WERI-Rb-1 (cell line): ENCODE results near the gene UST.

ENCODE experiments used
- DNase-seq: peaks from one replicate; pipeline ENCODE4 v3.0.0-alpha.2; 2020
- H3K27ac ChIP-seq: fragments of 250-450 bp; sonication (Bioruptor Pico); 2 replicates; pipeline ENCODE4 v1.5.1; 2020; ENCODE audit warnings: mild to moderate bottlenecking, moderate library complexity
- H3K27me3 ChIP-seq: fragments of 250-450 bp; sonication (Bioruptor Pico); 2 replicates; pipeline ENCODE4 v1.5.1; 2021; ENCODE audit warnings: mild to moderate bottlenecking, low read depth, moderate library complexity; ENCODE audit not compliant: insufficient read depth, severe bottlenecking
- H3K36me3 ChIP-seq: fragments of 250-450 bp; sonication (Bioruptor Pico); 2 replicates; pipeline ENCODE4 v1.5.1; 2020; ENCODE audit warnings: mild to moderate bottlenecking, moderate library complexity
- H3K4me3 ChIP-seq: 2 replicates; pipeline ENCODE4 v1.5.1; 2011; ENCODE audit warnings: low read depth, mild to moderate bottlenecking, control low read depth, low read length
- H3K9me3 ChIP-seq: fragments of 250-450 bp; sonication (Bioruptor Pico); 2 replicates; pipeline ENCODE4 v1.5.1; 2021; ENCODE audit warnings: mild to moderate bottlenecking, moderate library complexity; ENCODE audit not compliant: severe bottlenecking
- TF ChIP-seq, protein P1 (sequence below): IDR thresholded peaks from 2 replicates; pipeline ENCODE4 v1.5.1; 2011; ENCODE audit warnings: low read depth, mild to moderate bottlenecking, control low read depth, inconsistent platforms, low read length

Gene UST

DNA sequence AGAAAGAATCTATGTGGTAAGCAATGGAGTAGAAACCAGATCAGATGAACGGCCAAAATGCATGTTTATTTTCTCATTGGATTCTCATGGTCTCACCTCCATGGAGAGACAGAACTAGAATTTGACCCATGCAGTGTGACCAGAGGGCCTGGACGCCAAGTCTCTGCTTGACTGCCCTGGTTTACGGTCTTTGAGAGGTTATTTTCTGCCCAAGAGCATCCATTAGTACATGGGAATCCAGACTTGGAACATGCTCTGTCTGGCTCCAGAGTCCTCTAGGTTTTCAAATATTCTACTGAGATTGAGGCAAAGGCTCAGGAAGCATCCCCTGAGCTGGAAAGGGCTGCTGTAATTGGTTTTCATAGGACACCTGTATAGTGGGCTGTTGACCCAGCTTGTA lies 45.5 kb upstream of the UST start:
- no peak for DNase-seq
- no peak overlapping the region for H3K4me3 ChIP-seq
- TF ChIP-seq, protein P1, sequence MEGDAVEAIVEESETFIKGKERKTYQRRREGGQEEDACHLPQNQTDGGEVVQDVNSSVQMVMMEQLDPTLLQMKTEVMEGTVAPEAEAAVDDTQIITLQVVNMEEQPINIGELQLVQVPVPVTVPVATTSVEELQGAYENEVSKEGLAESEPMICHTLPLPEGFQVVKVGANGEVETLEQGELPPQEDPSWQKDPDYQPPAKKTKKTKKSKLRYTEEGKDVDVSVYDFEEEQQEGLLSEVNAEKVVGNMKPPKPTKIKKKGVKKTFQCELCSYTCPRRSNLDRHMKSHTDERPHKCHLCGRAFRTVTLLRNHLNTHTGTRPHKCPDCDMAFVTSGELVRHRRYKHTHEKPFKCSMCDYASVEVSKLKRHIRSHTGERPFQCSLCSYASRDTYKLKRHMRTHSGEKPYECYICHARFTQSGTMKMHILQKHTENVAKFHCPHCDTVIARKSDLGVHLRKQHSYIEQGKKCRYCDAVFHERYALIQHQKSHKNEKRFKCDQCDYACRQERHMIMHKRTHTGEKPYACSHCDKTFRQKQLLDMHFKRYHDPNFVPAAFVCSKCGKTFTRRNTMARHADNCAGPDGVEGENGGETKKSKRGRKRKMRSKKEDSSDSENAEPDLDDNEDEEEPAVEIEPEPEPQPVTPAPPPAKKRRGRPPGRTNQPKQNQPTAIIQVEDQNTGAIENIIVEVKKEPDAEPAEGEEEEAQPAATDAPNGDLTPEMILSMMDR = no peak
- no peaks in the 10 kb centered on the region for H3K36me3 ChIP-seq
- no peaks in the 10 kb centered on the region for H3K9me3 ChIP-seq
- no peak overlapping the region for H3K27ac ChIP-seq
- H3K27me3 ChIP-seq = no peaks in the 10 kb centered on the region

DNA sequence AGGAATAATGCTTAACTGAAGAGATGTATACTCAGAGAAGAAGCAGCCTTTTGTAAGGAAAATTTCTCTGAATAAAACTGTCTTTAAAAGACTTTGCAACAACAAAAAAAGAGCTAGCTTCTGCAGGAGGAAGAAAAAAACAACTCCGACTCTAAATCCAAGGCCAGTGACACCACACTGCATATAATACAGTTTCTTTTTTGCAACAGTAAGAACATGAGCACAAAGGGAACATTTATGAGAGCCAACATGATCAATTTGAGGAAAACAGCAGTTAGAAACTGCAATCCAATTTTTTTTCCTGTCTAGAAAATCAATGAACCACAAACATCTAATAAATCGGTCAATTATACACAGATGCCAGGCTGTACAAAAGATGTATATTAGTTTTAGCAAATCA lies 42.9 kb upstream of the UST start:
- Histone ChIP-seq H3K27ac (no peak overlapping the region), H3K36me3 (no peaks in the 10 kb centered on the region), H3K9me3 (no peaks in the 10 kb centered on the region), H3K4me3 (no peak overlapping the region), H3K27me3 (no peaks in the 10 kb centered on the region)
- no peak for DNase-seq
- TF ChIP-seq, protein P1 = no peak

DNA sequence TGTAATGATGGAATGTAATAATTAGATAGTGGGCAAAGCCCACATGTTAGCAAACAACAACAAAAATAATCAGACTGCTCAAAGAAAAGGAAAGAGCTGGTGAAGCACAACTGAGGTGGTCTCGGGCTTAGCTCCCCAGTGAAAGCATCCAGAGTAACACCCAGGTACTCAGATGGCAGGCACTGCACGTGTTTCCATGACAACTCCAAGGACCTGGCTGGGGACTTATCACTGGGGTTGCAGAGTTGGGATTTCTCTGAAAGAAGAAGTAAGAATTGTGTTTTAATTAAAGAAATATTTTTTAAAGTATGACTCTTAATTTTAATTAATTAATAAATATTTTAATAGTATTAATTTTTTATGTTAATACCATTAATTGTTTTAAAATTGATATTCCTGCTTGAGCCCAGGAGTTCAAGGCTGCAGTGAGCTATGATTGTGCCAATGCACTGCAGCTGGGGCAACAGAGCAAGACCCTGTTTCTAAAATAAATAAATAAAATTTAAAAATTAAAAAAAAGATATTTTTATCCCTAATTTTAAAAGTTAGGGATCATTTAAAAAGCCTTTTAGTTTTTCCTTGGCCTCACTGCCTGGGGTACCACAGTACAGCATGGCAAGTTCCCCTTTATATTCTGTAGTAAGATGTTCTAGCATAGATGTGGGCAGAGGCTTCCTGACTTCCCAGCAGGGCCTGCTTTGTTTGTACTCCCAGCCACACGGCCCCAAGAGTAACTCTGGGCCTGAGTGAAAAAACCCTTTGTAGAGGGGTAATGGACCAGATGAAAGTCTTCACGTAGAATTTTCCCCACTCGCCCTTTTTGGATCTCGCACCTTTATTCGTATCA lies 42.2 kb upstream of the UST start:
- H3K9me3 ChIP-seq = no peaks in the 10 kb centered on the region
- no peak overlapping the region for H3K4me3 ChIP-seq
- TF ChIP-seq, protein P1 = no peak
- DNase-seq = no peak
- no peaks in the 10 kb centered on the region for H3K36me3 ChIP-seq
- no peaks in the 10 kb centered on the region for H3K27me3 ChIP-seq
- H3K27ac ChIP-seq = no peak overlapping the region

DNA sequence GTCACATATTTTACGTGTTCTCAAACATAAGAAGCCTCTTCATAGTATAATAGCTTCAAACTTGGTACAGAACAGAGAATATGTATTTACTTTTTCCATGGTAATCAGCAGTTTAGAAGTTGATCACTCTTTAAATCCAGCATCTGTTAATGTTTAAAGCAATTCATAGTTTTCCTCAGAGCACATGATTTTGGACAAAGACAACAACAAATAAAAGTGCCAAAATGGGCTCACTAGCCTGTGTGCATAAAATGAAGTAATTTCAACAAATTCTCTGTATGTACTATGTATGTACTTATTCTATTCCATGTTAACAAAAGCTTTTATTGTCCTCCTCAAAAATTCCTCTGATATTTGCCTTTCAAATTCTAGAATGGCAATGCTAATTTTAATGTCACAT lies 38.1 kb upstream of the UST start:
- TF ChIP-seq, protein P1 = no peak
- DNase-seq = no peak
- no peaks in the 10 kb centered on the region for H3K9me3 ChIP-seq
- no peak overlapping the region for H3K4me3 ChIP-seq
- no peak overlapping the region for H3K27ac ChIP-seq
- H3K27me3 ChIP-seq = no peaks in the 10 kb centered on the region
- H3K36me3 ChIP-seq = no peaks in the 10 kb centered on the region

DNA sequence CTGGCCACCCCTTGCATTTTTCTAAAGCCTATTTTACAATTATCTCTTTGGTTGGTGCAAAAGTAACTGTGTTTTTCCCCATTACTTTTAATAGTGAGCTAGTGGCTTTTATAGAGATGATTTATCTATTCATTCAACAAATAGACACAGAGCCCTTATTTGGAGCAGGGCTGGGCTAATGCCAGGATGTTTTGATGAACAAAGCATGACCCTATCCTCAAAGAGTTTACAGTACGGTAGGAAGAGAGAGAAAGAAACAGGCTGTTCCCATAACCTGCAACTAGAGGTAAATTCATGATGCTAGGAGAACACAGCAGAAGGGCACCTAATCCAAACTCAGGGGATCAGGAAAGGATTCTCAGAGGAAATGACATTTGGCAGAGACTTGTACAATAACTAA lies 37.3 kb upstream of the UST start:
- Histone ChIP-seq H3K27ac (no peak overlapping the region), H3K36me3 (no peaks in the 10 kb centered on the region), H3K27me3 (no peaks in the 10 kb centered on the region), H3K9me3 (no peaks in the 10 kb centered on the region), H3K4me3 (no peak overlapping the region)
- TF ChIP-seq, protein P1 = no peak
- no peak for DNase-seq
